Measurements from ENCODE around the gene MSN.

The MSN gene

GRCh38 chrX:65668377-65669310, 1.2 kb downstream of the MSN start:
- H3K4me2 ChIP-seq (ENCODE audit: low read length) = peak overlapping the region; percentile 90
- H3K9me3 ChIP-seq (ENCODE audit: control insufficient read depth, insufficient read depth, low read length) = no peaks in the 10 kb centered on the region
- no peaks in the 10 kb centered on the region for H3K9me2 ChIP-seq (replicated peaks; ENCODE audit: control insufficient read depth, low read length)
- peaks cover 42% of the 10 kb centered on the region for H3K36me3 ChIP-seq (ENCODE audit: control insufficient read depth, low read length)
- H3K4me1 ChIP-seq (ENCODE audit: control insufficient read depth, low read length) = peaks cover 50% of the 10 kb centered on the region
- TF ChIP-seq EZH2phosphoT487 (IDR thresholded peaks at IDR 0.05; ENCODE audit: borderline replicate concordance, low read length) (no peak), CTCF (IDR thresholded peaks at IDR 0.05; ENCODE audit: low read depth, low read length, poor library complexity, severe bottlenecking) (no peak)
- peak overlapping the region; percentile 91 for H3K4me3 ChIP-seq (ENCODE audit: low read length)
- H3K27me3 ChIP-seq (ENCODE audit: control insufficient read depth, low read length) = no peaks in the 10 kb centered on the region
- peaks cover 60% of the 10 kb centered on the region for H3K79me2 ChIP-seq (ENCODE audit: control insufficient read depth, low read length)
- no peaks in the 10 kb centered on the region for H4K20me1 ChIP-seq (ENCODE audit: control insufficient read depth, insufficient read depth, low read depth, low read length)
- peak overlapping the region; percentile 68 for H3K27ac ChIP-seq (ENCODE audit: low read depth, low read length)
- H3F3A ChIP-seq (ENCODE audit: control insufficient read depth, insufficient read depth) = no peaks in the 10 kb centered on the region

- H3K4me2 ChIP-seq (ENCODE audit: low read length) = peak overlapping the region; percentile 27; the same call in 1 of the 2 replicates
- H3K4me1 ChIP-seq (ENCODE audit: control insufficient read depth, low read length) = peaks cover 70% of the 10 kb centered on the region
- no peaks in the 10 kb centered on the region for H3K27me3 ChIP-seq (ENCODE audit: control insufficient read depth, low read length)
- no peaks in the 10 kb centered on the region for H3F3A ChIP-seq (ENCODE audit: control insufficient read depth, insufficient read depth)
- H4K20me1 ChIP-seq (ENCODE audit: control insufficient read depth, insufficient read depth, low read depth, low read length) = no peaks in the 10 kb centered on the region
- TF ChIP-seq EZH2phosphoT487 (IDR thresholded peaks at IDR 0.05; ENCODE audit: borderline replicate concordance, low read length) (no peak), CTCF (IDR thresholded peaks at IDR 0.05; ENCODE audit: low read depth, low read length, poor library complexity, severe bottlenecking) (no peak)
- H3K9me2 ChIP-seq (replicated peaks; ENCODE audit: control insufficient read depth, low read length) = no peaks in the 10 kb centered on the region
- peaks cover 55% of the 10 kb centered on the region for H3K36me3 ChIP-seq (ENCODE audit: control insufficient read depth, low read length)
- H3K79me2 ChIP-seq (ENCODE audit: control insufficient read depth, low read length) = peaks cover 86% of the 10 kb centered on the region
- no peaks in the 10 kb centered on the region for H3K9me3 ChIP-seq (ENCODE audit: control insufficient read depth, insufficient read depth, low read length)
- H3K4me3 ChIP-seq (ENCODE audit: low read length) = peak overlapping the region; percentile 5; the same call in 1 of the 2 replicates
- H3K27ac ChIP-seq (ENCODE audit: low read depth, low read length) = no peak overlapping the region
These were observed 3.8 kb downstream of the MSN start for GRCh38 chrX:65671286-65671685.

- H3F3A ChIP-seq (ENCODE audit: control insufficient read depth, insufficient read depth) = no peaks in the 10 kb centered on the region
- no peak overlapping the region for H3K27ac ChIP-seq (ENCODE audit: low read depth, low read length)
- H3K4me1 ChIP-seq (ENCODE audit: control insufficient read depth, low read length) = peaks cover 69% of the 10 kb centered on the region
- no peaks in the 10 kb centered on the region for H3K9me2 ChIP-seq (replicated peaks; ENCODE audit: control insufficient read depth, low read length)
- H3K4me3 ChIP-seq (ENCODE audit: low read length) = no peak overlapping the region
- H3K4me2 ChIP-seq (ENCODE audit: low read length) = no peak overlapping the region
- TF ChIP-seq CTCF (IDR thresholded peaks at IDR 0.05; ENCODE audit: low read depth, low read length, poor library complexity, severe bottlenecking) (no peak), EZH2phosphoT487 (IDR thresholded peaks at IDR 0.05; ENCODE audit: borderline replicate concordance, low read length) (no peak)
- H3K9me3 ChIP-seq (ENCODE audit: control insufficient read depth, insufficient read depth, low read length) = no peaks in the 10 kb centered on the region
- no peaks in the 10 kb centered on the region for H3K27me3 ChIP-seq (ENCODE audit: control insufficient read depth, low read length)
- peaks cover 92% of the 10 kb centered on the region for H3K79me2 ChIP-seq (ENCODE audit: control insufficient read depth, low read length)
- H4K20me1 ChIP-seq (ENCODE audit: control insufficient read depth, insufficient read depth, low read depth, low read length) = no peaks in the 10 kb centered on the region
- H3K36me3 ChIP-seq (ENCODE audit: control insufficient read depth, low read length) = peaks cover 55% of the 10 kb centered on the region
These were observed 4.5 kb downstream of the MSN start for GRCh38 chrX:65671966-65672365.

Measured in DOHH2 (cell line).